Duodenal mucosa (tissue), 2 donors: ENCODE results near the gene TRPC5OS.

Experiments
- H3K27ac ChIP-seq: one replicate; pipeline ENCODE4 v1.7.0; 2013; ENCODE audit warnings: low read depth, low read length
- H3K27me3 ChIP-seq, 2 donors: one replicate each; pipeline ENCODE4 v1.7.0; 2013; ENCODE audit warnings: low read length in 2 of 2, control low read depth in 1 of 2; ENCODE audit not compliant: insufficient read depth in 2 of 2, control insufficient read depth in 1 of 2
- H3K36me3 ChIP-seq, 2 donors: one replicate each; pipeline ENCODE4 v1.7.0; 2013; ENCODE audit warnings: low read length in 2 of 2, control low read depth in 1 of 2; ENCODE audit not compliant: insufficient read depth in 2 of 2, control insufficient read depth in 1 of 2
- H3K4me1 ChIP-seq, 2 donors: one replicate each; pipeline ENCODE4 v1.7.0; 2013; ENCODE audit warnings: low read length in 2 of 2, control low read depth in 1 of 2; ENCODE audit not compliant: insufficient read depth in 2 of 2, control insufficient read depth in 1 of 2
- H3K4me3 ChIP-seq, 2 donors: one replicate each; pipeline ENCODE4 v1.7.0; 2013; ENCODE audit warnings: low read length in 2 of 2, low read depth in 1 of 2
- H3K9ac ChIP-seq, 2 donors: one replicate each; pipeline ENCODE4 v1.7.0; 2013; ENCODE audit warnings: low read length in 2 of 2, low read depth in 1 of 2
- H3K9me3 ChIP-seq, 2 donors: one replicate each; pipeline ENCODE4 v1.7.0; 2013; ENCODE audit warnings: low read length in 2 of 2, control low read depth in 1 of 2; ENCODE audit not compliant: control insufficient read depth in 1 of 2

The TRPC5OS gene

DNA sequence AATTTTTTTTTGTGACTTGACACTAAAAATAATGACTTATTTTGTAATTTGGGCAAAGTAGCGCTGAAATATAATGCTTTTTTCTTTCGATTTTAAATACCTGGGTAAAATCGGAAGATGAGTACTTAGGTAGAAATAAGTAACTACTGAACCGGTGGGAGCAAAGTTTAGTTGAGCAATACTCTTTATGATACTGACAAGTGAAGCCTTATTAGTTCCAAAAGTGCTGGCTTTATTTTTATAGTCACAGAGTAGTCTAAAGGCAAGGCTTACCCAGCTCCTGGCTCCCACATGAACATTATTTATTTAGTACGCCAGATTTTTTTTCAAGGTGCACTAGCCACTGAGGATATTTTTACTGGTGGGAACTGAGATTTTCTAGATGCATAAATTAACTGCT lies 14.4 kb upstream of the TRPC5OS start:
- Histone ChIP-seq H3K27ac (no peak overlapping the region), H3K36me3 (no peaks in the 10 kb centered on the region), H3K9me3 (no peaks in the 10 kb centered on the region), H3K9ac (no peak overlapping the region), H3K4me1 (no peaks in the 10 kb centered on the region), H3K4me3 (no peak overlapping the region), H3K27me3 (no peaks in the 10 kb centered on the region)

DNA sequence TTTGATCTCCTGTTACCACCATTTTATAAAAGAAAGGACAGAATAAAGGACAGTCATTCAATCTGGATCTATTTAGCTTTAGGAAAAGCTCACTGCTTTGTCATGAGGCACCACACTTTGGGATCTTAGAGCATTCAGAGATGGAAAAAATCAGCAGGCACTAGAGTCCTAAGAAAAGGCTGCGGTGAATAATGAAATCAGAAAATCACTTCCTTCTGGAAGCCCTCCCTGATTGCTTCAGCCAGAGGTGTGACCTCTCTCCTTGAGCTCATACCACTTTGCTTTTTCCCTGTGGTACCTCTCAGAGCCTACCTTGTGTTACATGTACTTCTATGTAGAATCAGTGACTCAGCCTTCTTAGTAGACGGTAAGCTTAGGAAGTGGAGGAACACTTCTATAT lies 8.7 kb upstream of the TRPC5OS start:
- H3K36me3 ChIP-seq, result no peaks in the 10 kb centered on the region
- no peak overlapping the region for H3K4me3 ChIP-seq
- H3K27me3 ChIP-seq, result no peaks in the 10 kb centered on the region
- H3K4me1 ChIP-seq, result peaks cover 0 to 5% of the 10 kb centered on the region in 2 donors
- no peak overlapping the region for H3K27ac ChIP-seq
- no peak overlapping the region for H3K9ac ChIP-seq
- no peaks in the 10 kb centered on the region for H3K9me3 ChIP-seq

DNA sequence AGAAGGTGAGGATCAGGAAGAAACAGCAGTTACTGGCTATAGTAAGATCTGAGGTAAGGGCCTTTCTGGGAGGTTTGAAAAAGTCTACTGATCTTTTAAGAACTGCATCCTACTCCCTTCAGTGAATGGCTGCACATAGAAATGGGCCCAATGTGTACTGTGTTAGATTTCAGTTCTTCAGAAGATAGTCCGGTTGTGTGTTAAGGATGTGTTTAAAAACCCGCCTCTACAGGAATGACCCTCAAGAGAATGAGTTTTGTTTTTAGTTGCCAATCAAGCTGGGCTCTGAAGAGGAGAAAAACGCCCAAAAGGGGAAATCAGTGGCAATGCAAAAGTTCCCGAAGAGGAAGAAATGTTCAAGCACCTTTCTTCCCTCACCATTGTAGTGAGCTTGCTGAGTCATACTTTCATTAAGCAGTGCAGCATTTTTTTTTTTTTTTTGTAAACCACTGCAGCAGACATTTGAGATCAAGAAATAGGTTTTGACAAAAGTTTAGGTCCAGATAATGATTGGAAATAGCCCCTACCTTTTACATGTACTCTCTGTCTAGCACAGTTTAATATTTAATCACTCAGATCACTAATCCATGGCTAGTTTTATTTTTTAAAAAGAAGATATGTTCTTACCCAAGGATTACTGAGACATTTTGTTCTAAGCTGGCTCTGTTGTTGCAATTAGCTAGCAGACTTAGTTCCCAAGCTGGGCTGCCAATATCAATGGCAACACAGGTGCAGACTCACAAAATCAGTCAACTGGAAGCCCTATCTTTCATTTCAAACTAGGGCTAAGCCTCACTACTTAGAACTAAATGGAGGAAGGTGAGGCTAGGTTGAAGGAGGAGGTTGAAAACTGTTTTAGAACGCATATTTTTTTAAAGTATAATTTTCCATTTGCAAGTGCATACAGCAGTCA lies 7.0 kb upstream of the TRPC5OS start:
- Histone ChIP-seq H3K36me3 (no peaks in the 10 kb centered on the region), H3K27me3 (no peaks in the 10 kb centered on the region), H3K27ac (no peak overlapping the region), H3K9me3 (no peaks in the 10 kb centered on the region), H3K9ac (no peak overlapping the region), H3K4me1 (peaks cover 0 to 5% of the 10 kb centered on the region in 2 donors), H3K4me3 (no peak overlapping the region)

GRCh38 chrX:111869639-111870034 lies 6.3 kb upstream of the TRPC5OS start:
- Histone ChIP-seq H3K36me3 (no peaks in the 10 kb centered on the region), H3K4me1 (peaks cover 0 to 5% of the 10 kb centered on the region in 2 donors), H3K4me3 (no peak overlapping the region), H3K27ac (no peak overlapping the region), H3K9ac (no peak overlapping the region), H3K27me3 (no peaks in the 10 kb centered on the region), H3K9me3 (no peaks in the 10 kb centered on the region)

DNA sequence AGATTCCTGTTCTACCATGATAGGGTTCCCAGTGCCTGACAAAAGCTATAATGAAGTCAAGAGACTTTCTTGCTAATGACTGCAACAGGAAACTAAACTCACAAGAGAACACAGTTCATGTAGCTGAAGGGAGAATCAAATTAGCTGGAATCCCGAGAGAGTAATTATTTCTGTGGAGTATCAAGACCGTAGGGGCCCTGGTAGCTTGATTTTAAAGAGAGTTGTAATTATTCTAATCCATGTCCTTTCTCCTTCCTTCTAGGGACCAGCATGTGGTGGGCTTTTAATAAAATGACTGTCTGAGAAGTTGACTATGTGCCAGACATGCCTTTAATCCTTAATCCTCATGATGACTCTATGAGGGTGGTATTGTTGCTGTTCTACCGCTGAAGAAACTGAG lies 1.7 kb upstream of the TRPC5OS start:
- no peaks in the 10 kb centered on the region for H3K4me1 ChIP-seq
- H3K9me3 ChIP-seq, result no peaks in the 10 kb centered on the region
- no peaks in the 10 kb centered on the region for H3K27me3 ChIP-seq
- H3K9ac ChIP-seq, result no peak overlapping the region
- H3K36me3 ChIP-seq, result no peaks in the 10 kb centered on the region
- H3K4me3 ChIP-seq, result no peak overlapping the region
- H3K27ac ChIP-seq, result no peak overlapping the region

- H3K9ac ChIP-seq, result no peak overlapping the region
- H3K36me3 ChIP-seq, result no peaks in the 10 kb centered on the region
- H3K4me3 ChIP-seq, result no peak overlapping the region
- H3K4me1 ChIP-seq, result no peaks in the 10 kb centered on the region
- H3K27me3 ChIP-seq, result no peaks in the 10 kb centered on the region
- no peaks in the 10 kb centered on the region for H3K9me3 ChIP-seq
- no peak overlapping the region for H3K27ac ChIP-seq
These were observed 665 bp downstream of the TRPC5OS start for GRCh38 chrX:111876646-111877045.

- Histone ChIP-seq H3K27ac (no peak overlapping the region), H3K27me3 (no peaks in the 10 kb centered on the region), H3K9me3 (no peaks in the 10 kb centered on the region), H3K4me3 (no peak overlapping the region), H3K36me3 (no peaks in the 10 kb centered on the region), H3K9ac (no peak overlapping the region), H3K4me1 (no peaks in the 10 kb centered on the region)
These were observed 1.7 kb downstream of the TRPC5OS start for GRCh38 chrX:111877681-111878080.

GRCh38 chrX:111880735-111881134 lies 4.8 kb downstream of the TRPC5OS start:
- Histone ChIP-seq H3K4me1 (no peaks in the 10 kb centered on the region), H3K27ac (no peak overlapping the region), H3K36me3 (no peaks in the 10 kb centered on the region), H3K9ac (no peak overlapping the region), H3K27me3 (no peaks in the 10 kb centered on the region), H3K9me3 (no peaks in the 10 kb centered on the region), H3K4me3 (no peak overlapping the region)

DNA sequence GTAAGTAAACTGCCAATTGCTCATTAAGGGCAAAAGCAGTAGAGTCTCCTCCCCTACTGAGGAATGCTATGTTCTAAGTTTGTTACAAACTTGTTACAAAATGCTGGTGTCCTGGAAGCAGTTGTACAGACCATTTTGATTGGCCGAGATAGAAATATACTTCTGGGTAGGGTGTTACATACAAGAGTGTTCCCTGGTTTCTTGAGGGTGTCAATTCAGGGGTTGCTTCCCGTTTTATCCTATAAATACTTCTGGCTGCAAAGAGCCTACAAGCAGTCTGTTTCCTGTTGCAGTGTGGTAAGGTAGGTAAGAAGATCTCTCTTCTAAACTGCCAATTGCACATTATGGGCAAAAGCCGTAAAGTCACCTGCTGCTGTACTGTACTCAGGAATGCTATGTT lies 5.7 kb downstream of the TRPC5OS start:
- Histone ChIP-seq H3K9me3 (no peaks in the 10 kb centered on the region), H3K4me1 (no peaks in the 10 kb centered on the region), H3K27me3 (no peaks in the 10 kb centered on the region), H3K4me3 (no peak overlapping the region), H3K27ac (no peak overlapping the region), H3K9ac (no peak overlapping the region), H3K36me3 (no peaks in the 10 kb centered on the region)

- Histone ChIP-seq H3K4me1 (no peaks in the 10 kb centered on the region), H3K36me3 (no peaks in the 10 kb centered on the region), H3K9me3 (no peaks in the 10 kb centered on the region), H3K9ac (no peak overlapping the region), H3K4me3 (no peak overlapping the region), H3K27me3 (no peaks in the 10 kb centered on the region), H3K27ac (no peak overlapping the region)
These were observed 10.7 kb downstream of the TRPC5OS start for GRCh38 chrX:111886678-111887077.
